Fibroblast of lung (primary cell): ENCODE results near the gene PFAS. TPM values are rescaled to one million over a fixed set of nuclear protein-coding genes. Genes with fewer than 3 reads are reported as not detected.
A peak's percentile ranks its signal among the peaks of the same experiment; 100 is the strongest.
"Not testable (repeated sequence)": the region's sequence is repeated elsewhere in the genome, so short reads cannot be mapped to it uniquely, and the experiment has no call there.

Experiments
- DNase-seq, 2 donors: peaks; one replicate each; pipeline versions ENCODE4 v3.0.0 to v3.0.0-alpha.2; 2010; ENCODE audit warnings: low read depth in 2 of 2
- H2AFZ ChIP-seq: 2 replicates; pipeline ENCODE4 v1.5.1; 2012; ENCODE audit warnings: low read length, control low read depth, inconsistent platforms
- H3K27ac ChIP-seq: 2 replicates; pipeline ENCODE4 v1.5.1; 2011; ENCODE audit warnings: low read length, control low read depth; ENCODE audit not compliant: insufficient read depth
- H3K27me3 ChIP-seq: 2 replicates; pipeline ENCODE4 v1.5.1; 2011; ENCODE audit warnings: mild to moderate bottlenecking, low read length; ENCODE audit not compliant: control insufficient read depth, insufficient read depth
- H3K36me3 ChIP-seq: 2 replicates; pipeline ENCODE4 v1.5.1; 2011; ENCODE audit warnings: low read length; ENCODE audit not compliant: control insufficient read depth, insufficient read depth
- H3K4me1 ChIP-seq: 2 replicates; pipeline ENCODE4 v1.5.1; 2011; ENCODE audit warnings: low read length; ENCODE audit not compliant: control insufficient read depth, insufficient read depth; ENCODE audit errors: extremely low read depth
- H3K4me2 ChIP-seq: 2 replicates; pipeline ENCODE4 v1.5.1; 2011; ENCODE audit warnings: low read length, control low read depth; ENCODE audit not compliant: insufficient read depth; ENCODE audit errors: extremely low read depth
- H3K4me3 ChIP-seq, 4 experiments: fragments of 200-600 bp in 1 of 4; sonication (generic) in 1 of 4; replicated peaks in 1 of 4; 2 replicates each; pipeline ENCODE4 v1.5.1; 2011 to 2016; ENCODE audit warnings: low read length in 4 of 4, low read depth in 3 of 4, mild to moderate bottlenecking in 3 of 4, control low read depth in 2 of 4, inconsistent platforms in 1 of 4, mixed read lengths in 1 of 4; ENCODE audit not compliant: insufficient read depth in 1 of 4; ENCODE audit errors: control extremely low read depth in 1 of 4
- H3K79me2 ChIP-seq: 2 replicates; pipeline ENCODE4 v1.5.1; 2012; ENCODE audit warnings: mild to moderate bottlenecking, low read length, inconsistent platforms; ENCODE audit not compliant: control insufficient read depth, insufficient read depth
- H3K9ac ChIP-seq: 2 replicates; pipeline ENCODE4 v1.5.1; 2011; ENCODE audit warnings: mild to moderate bottlenecking, low read length, control low read depth; ENCODE audit not compliant: insufficient read depth
- H3K9me3 ChIP-seq: 2 replicates; pipeline ENCODE4 v1.5.1; 2012; ENCODE audit warnings: low read depth, low read length; ENCODE audit not compliant: control insufficient read depth, insufficient read depth
- H4K20me1 ChIP-seq: 2 replicates; pipeline ENCODE4 v1.5.1; 2011; ENCODE audit warnings: low read length; ENCODE audit not compliant: control insufficient read depth, insufficient read depth; ENCODE audit errors: extremely low read depth
- EZH2 ChIP-seq: IDR thresholded peaks from 2 replicates; pipeline ENCODE4 v1.5.1; 2012; ENCODE audit warnings: low read length, control low read depth, mild to moderate bottlenecking; ENCODE audit errors: missing control alignments
- polyA plus RNA-seq, 2 donors: library from polyadenylated mRNA; depleted of rRNA in 1 of 2; stranded (reverse) in 1 of 2; unstranded in 1 of 2; fragments of >200 nt; gene quantifications; 2 replicates each; pipeline ENCODE4 v1.2.1, GENCODE V29; 2011 to 2012; ENCODE audit warnings: missing spikeins in 1 of 2
- total RNA-seq: library from RNA; depleted of rRNA; stranded (reverse); fragments of >200 nt; gene quantifications from 2 replicates; pipeline ENCODE4 v1.2.1, GENCODE V29; 2014
- TF ChIP-seq, protein P1 (sequence below), 2 donors: IDR thresholded peaks in 1 of 2; conservative IDR thresholded peaks in 1 of 2; 1 replicate in 1 of 2; 2 replicates in 1 of 2; pipeline ENCODE4 v1.5.1; 2011 to 2012; ENCODE audit warnings: low read length in 2 of 2, control low read depth in 1 of 2, inconsistent platforms in 1 of 2, low read depth in 1 of 2, mild to moderate bottlenecking in 1 of 2

Gene PFAS
- total and polyA plus RNA-seq, 2 donors (not counting 1 experiment from before 2014, with no cell fraction given): 9.4 to 9.8 TPM

DNA sequence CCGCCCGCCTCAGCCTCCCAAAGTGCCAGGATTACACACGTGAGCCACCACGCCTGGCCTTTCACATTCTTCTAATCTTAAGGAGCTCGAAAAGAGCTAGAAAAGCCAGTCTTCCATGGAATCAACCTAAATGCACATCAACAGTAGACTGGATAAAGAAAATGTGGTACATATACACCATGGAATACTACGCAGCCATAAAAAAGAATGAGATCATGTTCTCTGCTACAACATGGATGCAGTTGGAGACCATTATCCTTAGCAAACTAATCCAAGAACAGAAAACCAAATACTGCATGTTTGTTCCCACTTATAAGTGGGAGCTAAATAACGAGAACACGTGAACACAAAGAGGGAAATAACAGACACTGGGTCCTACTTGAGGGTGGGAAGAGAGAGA lies 4.3 kb upstream of the PFAS start:
- peaks cover 2% of the 10 kb centered on the region for H3K4me1 ChIP-seq
- H3K36me3 ChIP-seq: no peaks in the 10 kb centered on the region
- H4K20me1 ChIP-seq: no peaks in the 10 kb centered on the region
- no peak overlapping the region for H3K9ac ChIP-seq
- no peak overlapping the region for H2AFZ ChIP-seq
- H3K4me3 ChIP-seq: no peak overlapping the region
- no peaks in the 10 kb centered on the region for H3K9me3 ChIP-seq
- DNase-seq: no peak
- TF ChIP-seq EZH2: no peak
- TF ChIP-seq, protein P1, sequence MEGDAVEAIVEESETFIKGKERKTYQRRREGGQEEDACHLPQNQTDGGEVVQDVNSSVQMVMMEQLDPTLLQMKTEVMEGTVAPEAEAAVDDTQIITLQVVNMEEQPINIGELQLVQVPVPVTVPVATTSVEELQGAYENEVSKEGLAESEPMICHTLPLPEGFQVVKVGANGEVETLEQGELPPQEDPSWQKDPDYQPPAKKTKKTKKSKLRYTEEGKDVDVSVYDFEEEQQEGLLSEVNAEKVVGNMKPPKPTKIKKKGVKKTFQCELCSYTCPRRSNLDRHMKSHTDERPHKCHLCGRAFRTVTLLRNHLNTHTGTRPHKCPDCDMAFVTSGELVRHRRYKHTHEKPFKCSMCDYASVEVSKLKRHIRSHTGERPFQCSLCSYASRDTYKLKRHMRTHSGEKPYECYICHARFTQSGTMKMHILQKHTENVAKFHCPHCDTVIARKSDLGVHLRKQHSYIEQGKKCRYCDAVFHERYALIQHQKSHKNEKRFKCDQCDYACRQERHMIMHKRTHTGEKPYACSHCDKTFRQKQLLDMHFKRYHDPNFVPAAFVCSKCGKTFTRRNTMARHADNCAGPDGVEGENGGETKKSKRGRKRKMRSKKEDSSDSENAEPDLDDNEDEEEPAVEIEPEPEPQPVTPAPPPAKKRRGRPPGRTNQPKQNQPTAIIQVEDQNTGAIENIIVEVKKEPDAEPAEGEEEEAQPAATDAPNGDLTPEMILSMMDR (conservative IDR thresholded peaks at IDR 0.05 in 1 of 2, IDR thresholded peaks at IDR 0.05 in 1 of 2; ENCODE audit: low read depth in 1 of 2, low read length in 2 of 2): no peak
- H3K27ac ChIP-seq: no peak overlapping the region
- H3K27me3 ChIP-seq: no peaks in the 10 kb centered on the region
- H3K4me2 ChIP-seq: no peak overlapping the region
- H3K79me2 ChIP-seq: peaks cover 12% of the 10 kb centered on the region

DNA sequence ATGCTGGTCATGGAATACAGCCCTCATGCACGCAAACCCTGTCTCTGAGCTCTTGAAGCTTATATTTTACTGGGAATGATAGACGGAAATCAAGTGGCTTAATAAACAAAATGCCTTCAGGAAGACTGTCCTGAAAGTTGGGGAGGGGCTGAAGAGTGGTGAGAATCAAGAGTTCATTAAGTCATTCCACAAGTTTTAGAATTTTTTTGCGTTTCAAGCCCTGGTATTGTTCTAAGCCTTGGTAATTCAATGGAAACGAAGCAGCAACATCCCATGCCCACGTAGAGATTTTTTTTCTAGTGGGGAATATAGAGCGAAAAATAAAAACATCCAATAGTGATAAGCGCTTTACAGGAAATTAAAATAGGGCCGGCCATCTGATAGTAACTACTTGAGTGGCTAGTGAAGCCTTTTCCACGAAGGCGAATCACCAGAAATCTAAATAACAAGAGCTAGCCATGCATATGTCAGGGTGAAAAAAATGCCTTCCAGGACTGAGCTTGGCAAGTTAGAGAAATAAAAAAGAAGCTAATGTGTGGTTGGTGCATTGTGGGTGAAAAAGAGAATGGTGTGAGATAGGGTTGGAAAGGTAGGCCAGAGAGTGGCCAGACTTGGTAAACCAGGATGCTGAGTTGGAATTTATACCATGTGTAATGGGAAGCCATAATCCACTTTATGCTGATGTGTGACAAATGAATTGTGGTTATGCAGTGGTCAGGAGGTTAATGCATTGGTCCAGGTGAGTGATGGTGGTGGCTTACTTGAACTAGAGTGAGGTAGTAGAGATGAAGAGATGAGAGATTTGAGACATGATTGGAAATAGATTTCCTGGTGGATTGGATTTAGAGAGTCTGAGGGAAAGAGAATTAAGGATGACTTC lies 772 bp downstream of the PFAS start:
- Histone ChIP-seq H3K9ac (peak overlapping the region; percentile 78), H3K36me3 (peaks cover 5% of the 10 kb centered on the region), H3K4me2 (peak overlapping the region; percentile 85), H3K27me3 (no peaks in the 10 kb centered on the region), H3K4me3 (peak overlapping the region; percentile 97 to 100 (median 98)), H3K27ac (peak overlapping the region; percentile 97), H2AFZ (peak overlapping the region; percentile 98), H3K4me1 (peaks cover 4% of the 10 kb centered on the region), H4K20me1 (no peaks in the 10 kb centered on the region), H3K9me3 (no peaks in the 10 kb centered on the region), H3K79me2 (peaks cover 29% of the 10 kb centered on the region)
- no peak for TF ChIP-seq EZH2
- TF ChIP-seq, protein P1 (conservative IDR thresholded peaks at IDR 0.05 in 1 of 2, IDR thresholded peaks at IDR 0.05 in 1 of 2; ENCODE audit: low read depth in 1 of 2, low read length in 2 of 2): no peak
- DNase-seq: no peak

DNA sequence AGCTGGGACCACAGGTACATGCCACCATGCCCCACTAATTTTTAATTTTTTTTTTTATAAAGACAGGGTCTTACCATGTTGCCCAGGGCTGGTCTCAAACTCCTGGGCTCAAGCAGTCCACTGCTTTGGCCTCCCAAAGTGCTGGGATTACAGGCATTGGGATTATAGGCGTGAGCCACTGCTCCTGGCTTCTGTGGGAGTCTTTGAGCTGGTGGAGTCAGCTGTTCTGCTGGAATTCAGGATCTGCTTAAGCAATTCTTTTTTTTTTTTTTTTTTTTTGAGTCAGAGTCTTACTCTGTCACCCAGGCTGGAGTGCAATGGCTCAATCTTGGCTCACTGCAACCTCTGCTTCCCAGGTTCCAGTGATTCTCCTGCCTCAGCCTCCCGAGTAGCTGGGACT lies 2.3 kb downstream of the PFAS start:
- H4K20me1 ChIP-seq, DNase-seq, H3K9me3 ChIP-seq, H3K4me3 ChIP-seq, H2AFZ ChIP-seq, H3K27me3 ChIP-seq, H3K4me1 ChIP-seq, H3K4me2 ChIP-seq, H3K27ac ChIP-seq, H3K9ac ChIP-seq: not testable (repeated sequence)
- H3K36me3 ChIP-seq: peaks cover 12% of the 10 kb centered on the region
- H3K79me2 ChIP-seq: peaks cover 24% of the 10 kb centered on the region
